Measurements from ENCODE around the gene IGSF9. TPM values are rescaled to one million over a fixed set of nuclear protein-coding genes. Genes with fewer than 3 reads are reported as not detected.

IGSF9 gene
- total and polyA plus RNA-seq, 2 of the 4 experiments (the other 2 are of a cell fraction) = 0.05 TPM; not detected in 1

DNA sequence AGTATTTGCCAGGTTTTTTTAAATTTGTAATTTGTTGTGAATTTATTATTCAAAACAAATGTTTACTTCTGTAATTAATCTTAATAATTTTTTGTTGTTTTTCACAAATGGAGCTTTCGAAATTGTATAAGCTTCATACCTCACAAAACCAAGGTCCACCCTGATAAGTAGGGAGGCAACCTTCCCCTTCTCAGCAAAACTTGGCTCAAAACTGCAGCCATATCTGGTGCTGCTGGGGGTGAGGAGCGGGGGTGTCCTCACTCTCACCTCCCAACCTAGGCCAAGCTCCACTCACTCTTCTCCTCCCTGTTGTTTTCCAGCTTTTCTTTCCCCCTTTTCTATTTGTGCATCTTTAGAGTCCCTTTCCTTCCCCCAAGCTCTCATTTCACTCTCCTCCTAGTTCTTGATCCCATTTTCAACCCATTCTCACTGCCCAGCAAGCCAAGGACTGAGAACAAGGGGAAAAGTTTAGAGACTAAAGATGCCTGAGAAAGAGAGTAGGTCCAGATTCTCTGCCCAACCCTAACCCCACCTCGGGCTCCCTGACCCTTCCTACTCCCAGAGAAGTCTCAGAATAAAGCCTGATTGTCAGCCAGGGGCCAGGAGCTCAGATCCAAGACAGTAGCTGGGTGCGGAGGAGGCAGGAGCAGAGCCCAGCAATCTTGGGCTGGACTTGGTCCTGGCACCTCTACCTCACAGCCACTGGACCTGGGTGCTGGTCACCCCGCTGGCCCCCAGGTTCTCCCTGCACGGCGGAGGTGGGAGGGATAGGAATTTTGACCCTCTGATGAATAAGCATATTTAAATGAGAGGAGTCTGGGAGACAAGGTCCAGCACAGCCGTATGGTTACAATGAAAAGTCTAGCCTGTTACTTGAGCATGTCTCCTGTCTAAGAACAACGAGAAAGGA, 37.1 kb downstream of the IGSF9 start:
- no peaks in the 10 kb centered on the region for H3K27me3 ChIP-seq (ENCODE audit: control insufficient read depth, insufficient read depth, low read length)
- no peak overlapping the region for H4K8ac ChIP-seq (ENCODE audit: low read depth in 2 of 2, low read length in 2 of 2)
- no peak overlapping the region for H4K91ac ChIP-seq (ENCODE audit: insufficient read depth, low read depth, low read length)
- H3K4ac ChIP-seq (ENCODE audit: low read depth, low read length) = no peak overlapping the region
- peaks cover 0 to 21% of the 10 kb centered on the region in 2 experiments; a peak in 2 of 4 replicates for H3K79me1 ChIP-seq (ENCODE audit: low read depth in 1 of 2, low read length in 2 of 2)
- H3K56ac ChIP-seq (ENCODE audit: extremely low read depth, insufficient read depth, low read length) = no peak overlapping the region
- H3K18ac ChIP-seq (ENCODE audit: low read depth, low read length) = no peak overlapping the region
- H3K27ac ChIP-seq (ENCODE audit: insufficient read depth, low read length) = no peak overlapping the region
- H3K14ac ChIP-seq (replicated peaks; ENCODE audit: low read depth, low read length) = no peak overlapping the region
- intact Hi-C loops (cut with micrococcal nuclease) (no loop called here), dilution Hi-C loops (cut with HindIII; ENCODE audit: low sequenced_read_pairs, unreplicated experiment) (no loop called here), in situ Hi-C loops (cut with MboI; ENCODE audit: low sequenced_read_pairs) (no loop called here)
- no peak for DNase-seq
- no peak overlapping the region for H2BK15ac ChIP-seq (ENCODE audit: low read depth, low read length)
- no TSS peak for BruUV-seq (replicated peaks)
- no peak overlapping the region for H2AFZ ChIP-seq (replicated peaks; ENCODE audit: low read length, poor library complexity)
- H3K4me1 ChIP-seq (ENCODE audit: control insufficient read depth, insufficient read depth, low read length) = peaks cover 16% of the 10 kb centered on the region
- no peak overlapping the region for H2BK5ac ChIP-seq (ENCODE audit: low read depth, low read length, poor library complexity, severe bottlenecking)
- no peak overlapping the region for H2AK9ac ChIP-seq (replicated peaks; ENCODE audit: low read depth, low read length, poor library complexity)
- POLR2A ChIA-PET (ENCODE audit: unreplicated experiment) = interaction anchor here (0.7 kb wide), 1 partner anchor 1791 kb away, joined by 3 read pairs; no protein-coding TSS in a partner anchor
- ATAC-seq (ENCODE audit: low read depth) = no peak
- no peak overlapping the region for H2AK5ac ChIP-seq (ENCODE audit: low read depth, low read length)
- no peak overlapping the region for H3K23ac ChIP-seq (ENCODE audit: low read depth, low read length)
- H3K9ac ChIP-seq (ENCODE audit: low read depth, low read length) = no peak overlapping the region
- H3K9me1 ChIP-seq (ENCODE audit: insufficient read depth, low read length) = peaks cover 18% of the 10 kb centered on the region
- H2BK20ac ChIP-seq (ENCODE audit: low read depth, low read length) = no peak overlapping the region
- H4K20me1 ChIP-seq (ENCODE audit: insufficient read depth, low read length) = no peaks in the 10 kb centered on the region
- no peak overlapping the region for H4K5ac ChIP-seq (ENCODE audit: low read depth, low read length)
- no peaks in the 10 kb centered on the region for H3K36me3 ChIP-seq (ENCODE audit: control insufficient read depth, insufficient read depth, low read length)
- no peak overlapping the region for H3K4me3 ChIP-seq (ENCODE audit: insufficient read depth, low read depth, low read length)
- CTCF ChIA-PET = no interaction called here
- WGBS, 2 experiments (ENCODE audit: extremely low coverage in 2 of 2, insufficient read length in 1 of 2) = no CpG with 5 or more reads among the region's 9 CpGs
- H2BK120ac ChIP-seq (ENCODE audit: low read depth, low read length) = no peak overlapping the region
- no peak overlapping the region for H3K4me2 ChIP-seq (ENCODE audit: low read depth, low read length)
- H3K9me3 ChIP-seq (ENCODE audit: control insufficient read depth, insufficient read depth, low read length) = no peaks in the 10 kb centered on the region
- TF ChIP-seq RFX5 (IDR thresholded peaks at IDR 0.05; ENCODE audit: low read depth, low read length) = no peak
- no peak for TF ChIP-seq MXI1 (IDR thresholded peaks at IDR 0.05; ENCODE audit: borderline replicate concordance, low read depth, low read length)
- TF ChIP-seq ELK1 (IDR thresholded peaks at IDR 0.05; ENCODE audit: borderline replicate concordance, low read depth, low read length) = no peak
- no peak for TF ChIP-seq SMC3 (IDR thresholded peaks at IDR 0.05; ENCODE audit: low read depth, low read length)
- no peak for TF ChIP-seq FOS (IDR thresholded peaks at IDR 0.05; ENCODE audit: low read depth, low read length)
- TF ChIP-seq, protein P1, sequence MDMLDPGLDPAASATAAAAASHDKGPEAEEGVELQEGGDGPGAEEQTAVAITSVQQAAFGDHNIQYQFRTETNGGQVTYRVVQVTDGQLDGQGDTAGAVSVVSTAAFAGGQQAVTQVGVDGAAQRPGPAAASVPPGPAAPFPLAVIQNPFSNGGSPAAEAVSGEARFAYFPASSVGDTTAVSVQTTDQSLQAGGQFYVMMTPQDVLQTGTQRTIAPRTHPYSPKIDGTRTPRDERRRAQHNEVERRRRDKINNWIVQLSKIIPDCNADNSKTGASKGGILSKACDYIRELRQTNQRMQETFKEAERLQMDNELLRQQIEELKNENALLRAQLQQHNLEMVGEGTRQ (IDR thresholded peaks at IDR 0.05; ENCODE audit: low read depth, low read length) = no peak
- no peak for TF ChIP-seq CHD1 (IDR thresholded peaks at IDR 0.05; ENCODE audit: low read depth, low read length)
- no peak for TF ChIP-seq MAZ (IDR thresholded peaks at IDR 0.05; ENCODE audit: borderline replicate concordance, low read depth, low read length)
- TF ChIP-seq POLR2A (IDR thresholded peaks at IDR 0.05; ENCODE audit: low read depth, low read length) = no peak
- no peak for TF ChIP-seq CTCF (conservative IDR thresholded peaks at IDR 0.05; ENCODE audit: low read depth, low read length)
- TF ChIP-seq CEBPB (IDR thresholded peaks at IDR 0.05; ENCODE audit: low read depth, low read length) = no peak
- no peak for TF ChIP-seq RAD21 (IDR thresholded peaks at IDR 0.05; ENCODE audit: low read length)
- no peak for TF ChIP-seq MAFK (IDR thresholded peaks at IDR 0.05; ENCODE audit: low read depth, low read length)
- TF ChIP-seq NFE2L2 (IDR thresholded peaks at IDR 0.05; ENCODE audit: low read depth, low read length) = no peak
- no peak for TF ChIP-seq BHLHE40 (IDR thresholded peaks at IDR 0.05; ENCODE audit: low read depth, low read length)

Measured in IMR-90 (cell line).